CD4-positive, alpha-beta T cell treated with Interleukin-1 beta for 1 hour (primary cell): ENCODE data around the gene TARP.
"Not testable (repeated sequence)": the region's sequence is repeated elsewhere in the genome, so short reads cannot be mapped to it uniquely, and the experiment has no call there.

ENCODE experiments used
- DNase-seq, 2 donors: peaks; one replicate each; pipeline ENCODE4 v3.0.0-alpha.2; 2020 to 2022

TARP gene

DNA sequence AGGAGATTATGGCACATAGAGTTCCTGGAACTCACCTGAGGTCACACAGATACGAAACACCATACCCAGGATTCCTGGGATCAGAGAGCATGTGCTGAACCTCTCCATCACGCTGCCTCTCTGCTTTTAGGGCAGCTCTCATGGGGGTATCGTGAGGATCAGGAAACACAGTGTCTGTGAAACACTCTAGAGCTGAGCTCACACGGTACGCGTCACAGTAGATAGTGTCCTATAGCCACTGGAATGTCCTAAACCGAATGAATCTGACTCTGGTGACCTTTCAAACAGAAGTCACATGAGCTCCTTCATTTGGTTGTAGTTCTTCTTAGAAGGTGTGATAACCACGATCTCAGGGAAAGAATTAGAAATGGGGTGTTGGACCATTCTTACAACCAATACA, 14.3 kb downstream of the TARP start:
- DNase-seq: not testable (repeated sequence)

GRCh38 chr7:38257350-38257677, 16.1 kb downstream of the TARP start:
- no peak for DNase-seq

GRCh38 chr7:38249849-38250248, 23.6 kb downstream of the TARP start:
- DNase-seq: not testable (repeated sequence)

- no peak for DNase-seq
Measured at GRCh38 chr7:38248069-38248567, 25.3 kb downstream of the TARP start.

GRCh38 chr7:38245409-38245977, 27.9 kb downstream of the TARP start:
- peak; percentile 37 for DNase-seq

DNA sequence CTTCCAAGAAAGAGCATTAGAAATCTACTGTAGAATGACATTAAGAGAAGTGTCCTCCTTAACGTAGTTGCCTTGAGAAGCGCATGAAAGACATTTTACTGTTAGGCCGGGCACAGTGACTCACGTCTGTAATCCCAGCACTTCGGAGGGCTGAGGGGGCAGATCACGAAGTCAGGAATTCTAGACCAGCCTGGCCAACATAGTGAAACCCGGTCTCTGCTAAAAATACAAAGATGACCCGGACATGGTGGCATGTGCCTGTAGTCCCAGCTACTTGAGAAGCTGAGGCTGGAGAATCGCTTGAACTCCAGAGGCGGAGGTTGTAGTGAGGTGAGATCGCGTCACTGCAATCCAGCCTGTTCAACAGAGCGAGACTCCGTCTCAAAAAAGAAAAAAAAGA, 28.9 kb downstream of the TARP start:
- no peak for DNase-seq

DNA sequence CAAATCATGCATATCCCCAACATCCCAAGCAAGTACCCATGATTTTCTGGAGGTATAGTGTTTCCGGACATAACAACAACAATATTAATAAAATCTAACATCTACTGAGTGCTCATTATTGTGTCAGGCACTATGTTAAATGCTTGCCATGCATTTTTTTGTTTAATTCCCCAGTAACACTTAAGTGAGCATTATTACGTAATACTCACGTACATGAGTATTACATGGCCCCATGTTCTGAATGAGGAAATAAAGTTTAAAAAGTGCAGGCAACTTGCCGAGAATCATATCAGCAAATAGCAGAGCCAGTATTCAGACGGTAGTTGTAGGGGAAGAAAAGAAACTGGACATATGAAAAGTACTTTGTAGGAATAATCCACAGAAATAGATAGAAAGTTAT, 30.1 kb downstream of the TARP start:
- DNase-seq: not testable (repeated sequence)

DNA sequence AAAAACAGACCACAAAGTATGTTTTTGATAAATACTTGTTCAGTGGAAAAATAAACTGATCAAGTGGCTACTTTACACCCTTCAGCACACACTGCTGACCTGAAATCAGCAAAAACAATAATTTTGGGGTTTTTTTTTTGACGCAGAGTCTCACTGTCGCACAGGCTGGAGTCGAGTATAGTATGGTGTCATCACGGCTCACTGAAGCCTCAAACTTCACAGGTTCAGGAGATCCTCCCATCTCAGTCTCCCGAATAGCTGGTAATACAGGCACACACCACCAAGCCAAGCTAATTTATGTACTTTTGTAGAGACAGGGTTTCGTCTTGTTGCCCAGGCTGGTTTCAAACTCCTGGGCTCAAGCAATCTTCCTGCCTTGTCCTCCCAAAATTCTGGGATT, 30.6 kb downstream of the TARP start:
- peak; percentile 37 to 58 for DNase-seq

DNA sequence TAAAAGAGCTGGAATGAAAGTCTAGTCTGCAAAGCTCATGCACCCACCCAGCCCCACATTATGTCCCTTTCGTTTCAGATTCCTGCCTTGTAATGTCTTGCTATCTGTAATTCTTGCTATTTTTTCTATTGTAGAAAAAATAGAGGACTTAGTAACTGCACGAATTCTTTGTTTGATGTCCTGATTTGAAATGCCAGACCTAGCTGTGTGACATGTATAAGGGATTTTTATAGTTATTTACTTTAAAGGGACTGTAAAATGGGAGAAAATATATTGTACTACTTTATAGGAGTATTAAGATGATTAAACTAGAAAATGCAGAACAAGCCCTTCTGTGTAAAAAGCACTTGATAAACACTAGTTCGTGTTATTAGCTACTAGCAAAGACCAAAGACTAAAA, 32.4 kb downstream of the TARP start:
- DNase-seq: no peak

DNA sequence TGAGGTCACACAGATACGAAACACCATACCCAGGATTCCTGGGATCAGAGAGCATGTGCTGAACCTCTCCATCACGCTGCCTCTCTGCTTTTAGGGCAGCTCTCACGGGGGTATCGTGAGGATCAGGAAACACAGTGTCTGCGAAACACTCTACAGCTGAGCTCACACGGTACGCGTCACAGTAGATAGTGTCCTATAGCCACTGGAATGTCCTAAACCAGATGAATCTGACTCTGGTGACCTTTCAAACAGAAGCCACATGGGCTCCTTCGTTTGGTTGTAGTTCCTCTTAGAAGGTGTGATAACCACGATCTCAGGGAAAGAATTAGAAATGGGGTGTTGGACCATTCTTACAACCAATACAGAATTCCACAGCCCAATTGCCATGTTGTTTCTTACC, 34.3 kb downstream of the TARP start:
- not testable (repeated sequence) for DNase-seq

- no peak for DNase-seq
Measured at GRCh38 chr7:38235606-38236005, 37.8 kb downstream of the TARP start.

GRCh38 chr7:38234759-38235158, 38.7 kb downstream of the TARP start:
- not testable (repeated sequence) for DNase-seq

DNA sequence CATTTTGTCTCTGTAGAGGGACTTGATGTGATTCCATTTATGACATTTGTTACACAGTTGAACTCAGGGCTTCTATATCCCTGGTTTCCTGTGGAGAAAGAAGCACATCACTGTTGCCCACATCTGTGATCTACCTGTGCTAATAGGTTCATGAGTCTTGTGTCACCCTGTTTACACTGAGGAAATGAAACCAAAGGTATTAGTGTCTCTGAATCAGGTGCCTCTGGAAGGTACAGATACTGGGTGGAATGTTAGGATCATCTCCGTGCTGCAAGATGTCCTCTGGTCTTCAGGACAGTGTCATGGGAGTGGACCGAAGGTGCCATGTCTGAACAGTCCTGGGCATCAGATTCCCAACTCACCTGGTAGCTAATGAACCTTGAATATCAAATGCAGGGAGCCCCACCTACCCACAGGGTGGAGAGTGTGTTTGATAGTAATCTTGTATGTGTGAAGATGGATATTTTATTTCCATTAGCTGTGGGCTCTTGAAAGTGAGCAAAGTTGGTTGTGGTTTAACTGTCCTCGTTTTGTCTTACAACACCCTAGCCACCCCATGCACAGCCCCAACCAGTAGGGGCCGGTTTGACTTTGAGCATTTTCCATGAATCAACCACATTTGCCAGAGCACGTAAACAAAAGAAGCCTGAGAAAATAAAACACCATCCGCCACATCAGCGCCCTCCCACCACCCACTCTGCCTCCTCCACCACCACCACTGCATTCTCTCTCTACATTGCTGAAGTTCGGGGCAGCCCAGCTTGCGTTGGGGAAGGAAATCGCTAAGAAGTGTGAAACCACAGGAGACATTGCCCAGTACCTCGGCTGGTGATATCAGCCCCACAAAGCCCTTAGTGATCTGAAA, 40.7 kb downstream of the TARP start:
- DNase-seq: peak; percentile 83 to 84

DNA sequence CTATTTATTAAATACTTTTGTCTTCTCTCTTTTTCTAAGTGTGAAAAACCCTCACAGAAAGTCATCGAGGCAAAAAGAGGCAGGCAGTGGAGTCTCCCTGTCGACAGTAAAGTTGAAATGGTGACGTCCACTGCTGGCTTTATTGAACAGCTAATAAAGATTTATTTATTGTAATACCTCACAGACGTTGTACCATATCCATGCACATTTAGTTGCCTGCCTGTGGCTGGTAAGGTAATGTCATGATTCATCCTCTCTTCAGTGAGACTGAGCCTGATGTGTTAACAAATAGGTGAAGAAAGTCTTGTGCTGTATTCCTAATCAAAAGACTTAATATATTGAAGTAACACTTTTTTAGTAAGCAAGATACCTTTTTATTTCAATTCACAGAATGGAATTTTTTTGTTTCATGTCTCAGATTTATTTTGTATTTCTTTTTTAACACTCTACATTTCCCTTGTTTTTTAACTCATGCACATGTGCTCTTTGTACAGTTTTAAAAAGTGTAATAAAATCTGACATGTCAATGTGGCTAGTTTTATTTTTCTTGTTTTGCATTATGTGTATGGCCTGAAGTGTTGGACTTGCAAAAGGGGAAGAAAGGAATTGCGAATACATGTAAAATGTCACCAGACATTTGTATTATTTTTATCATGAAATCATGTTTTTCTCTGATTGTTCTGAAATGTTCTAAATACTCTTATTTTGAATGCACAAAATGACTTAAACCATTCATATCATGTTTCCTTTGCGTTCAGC, 43.4 kb downstream of the TARP start:
- DNase-seq: no peak

DNA sequence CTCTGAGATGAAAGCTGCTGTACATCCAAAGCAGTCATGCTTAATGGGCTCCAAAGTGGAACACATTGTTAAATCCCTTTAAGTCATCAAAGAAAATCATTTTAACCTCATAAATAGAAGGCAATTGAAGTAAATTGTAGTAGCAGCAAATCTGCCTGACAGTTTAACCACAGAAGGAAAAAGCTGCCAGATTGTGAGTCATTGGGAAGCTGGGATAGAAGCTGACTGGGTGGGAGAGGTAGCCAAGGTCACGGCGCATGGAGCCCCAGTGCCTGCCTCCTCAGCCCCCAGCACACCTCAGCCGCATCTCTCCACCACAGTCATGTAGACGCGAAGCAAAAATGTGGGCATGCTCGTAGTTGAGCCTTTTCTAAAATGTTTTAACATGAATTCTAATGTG, 44.0 kb downstream of the TARP start:
- no peak for DNase-seq

GRCh38 chr7:38224392-38224791, 49.0 kb downstream of the TARP start:
- no peak for DNase-seq

GRCh38 chr7:38223306-38223705, 50.1 kb downstream of the TARP start:
- no peak for DNase-seq

DNA sequence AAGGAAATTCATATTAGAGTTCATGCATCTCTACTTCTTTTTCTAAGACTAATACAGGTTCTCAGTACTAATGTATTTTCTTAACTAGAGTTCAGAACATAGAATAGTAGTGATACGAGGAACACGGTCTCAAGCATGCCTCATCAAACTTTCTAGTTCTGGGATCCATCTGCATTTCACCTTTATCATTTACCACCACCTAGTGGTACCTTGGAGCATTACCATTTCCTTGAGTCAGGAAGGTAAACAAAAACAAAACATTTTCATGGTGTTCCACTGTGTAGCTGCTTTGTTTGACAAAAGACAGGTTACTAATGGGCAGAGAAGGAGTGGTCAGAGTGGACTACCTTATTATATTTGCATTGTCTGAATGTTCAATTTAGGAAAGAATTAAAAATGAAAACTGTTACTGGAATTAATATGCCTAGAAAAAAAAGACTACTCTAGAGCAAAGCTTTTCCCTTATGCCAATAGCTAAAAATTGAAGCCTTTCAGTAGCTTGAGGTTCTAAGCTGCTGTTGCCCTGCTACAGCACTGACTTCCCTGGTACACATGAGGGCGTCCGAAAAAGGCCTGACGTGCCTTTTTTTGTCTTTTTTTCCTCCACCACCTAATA, 50.8 kb downstream of the TARP start:
- peak in 1 of 2 donors; percentile 78 for DNase-seq

GRCh38 chr7:38220452-38220851, 53.0 kb downstream of the TARP start:
- peak in 1 of 2 donors; percentile 42 for DNase-seq

GRCh38 chr7:38217672-38218071, 55.8 kb downstream of the TARP start:
- DNase-seq: no peak

DNA sequence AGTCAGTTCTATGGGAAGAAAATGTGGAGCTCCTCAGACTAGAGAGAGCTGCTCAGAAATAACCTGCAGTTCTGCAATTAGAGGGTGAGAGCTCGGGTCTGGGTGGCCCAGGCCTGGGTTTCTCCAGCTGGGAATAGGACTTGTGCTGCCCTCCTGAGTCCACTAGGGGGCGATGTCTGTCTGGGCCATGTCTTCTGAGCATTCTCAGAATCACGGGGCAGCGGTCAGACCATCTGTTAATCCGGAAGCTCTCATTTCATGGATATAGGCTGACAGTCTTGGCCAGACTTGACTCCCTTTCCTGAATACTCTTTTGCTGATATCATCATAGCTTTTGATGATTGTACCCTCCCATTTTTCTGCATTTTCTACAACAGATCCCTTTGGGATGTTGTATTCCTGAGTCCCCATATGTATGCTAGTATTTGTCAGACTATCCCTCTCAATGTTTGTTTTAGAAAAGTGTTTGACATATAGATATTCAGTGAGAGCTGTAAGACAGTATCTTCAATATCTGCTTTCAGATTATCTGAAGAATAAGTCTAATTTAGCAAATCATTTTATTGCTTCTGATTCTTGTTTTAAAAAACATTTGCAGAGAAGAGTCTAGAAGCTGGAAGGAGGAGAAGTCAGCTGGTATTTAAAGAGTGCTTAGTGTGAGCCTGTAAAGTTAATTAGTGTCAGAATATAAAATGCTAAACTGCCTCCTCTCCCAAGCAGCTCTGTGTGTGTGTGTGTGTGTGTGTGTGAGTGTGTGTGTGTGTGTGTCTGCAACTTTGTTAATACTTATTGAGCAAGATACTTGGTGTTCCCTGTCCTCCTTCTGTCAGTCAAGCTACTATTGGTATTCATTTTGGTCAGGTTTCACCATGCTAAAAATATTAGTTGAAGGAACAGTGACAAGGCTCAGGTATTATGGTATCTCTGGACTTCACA, 57.4 kb downstream of the TARP start:
- peak; percentile 80 to 84 for DNase-seq

GRCh38 chr7:38215115-38215514, 58.3 kb downstream of the TARP start:
- no peak for DNase-seq
